ELF-1 (cell line): ENCODE measurements around the gene KRTAP5-2.

ENCODE experiments used
- DNase-seq: peaks from one replicate; pipeline ENCODE4 v3.0.0-alpha.2; 2016; ENCODE audit warnings: low read depth, low spot score

KRTAP5-2 gene

GRCh38 chr11:1556278-1556902 is 41.7 kb downstream of the KRTAP5-2 start:
- no peak for DNase-seq

GRCh38 chr11:1555713-1556153 is 42.4 kb downstream of the KRTAP5-2 start:
- no peak for DNase-seq

DNA sequence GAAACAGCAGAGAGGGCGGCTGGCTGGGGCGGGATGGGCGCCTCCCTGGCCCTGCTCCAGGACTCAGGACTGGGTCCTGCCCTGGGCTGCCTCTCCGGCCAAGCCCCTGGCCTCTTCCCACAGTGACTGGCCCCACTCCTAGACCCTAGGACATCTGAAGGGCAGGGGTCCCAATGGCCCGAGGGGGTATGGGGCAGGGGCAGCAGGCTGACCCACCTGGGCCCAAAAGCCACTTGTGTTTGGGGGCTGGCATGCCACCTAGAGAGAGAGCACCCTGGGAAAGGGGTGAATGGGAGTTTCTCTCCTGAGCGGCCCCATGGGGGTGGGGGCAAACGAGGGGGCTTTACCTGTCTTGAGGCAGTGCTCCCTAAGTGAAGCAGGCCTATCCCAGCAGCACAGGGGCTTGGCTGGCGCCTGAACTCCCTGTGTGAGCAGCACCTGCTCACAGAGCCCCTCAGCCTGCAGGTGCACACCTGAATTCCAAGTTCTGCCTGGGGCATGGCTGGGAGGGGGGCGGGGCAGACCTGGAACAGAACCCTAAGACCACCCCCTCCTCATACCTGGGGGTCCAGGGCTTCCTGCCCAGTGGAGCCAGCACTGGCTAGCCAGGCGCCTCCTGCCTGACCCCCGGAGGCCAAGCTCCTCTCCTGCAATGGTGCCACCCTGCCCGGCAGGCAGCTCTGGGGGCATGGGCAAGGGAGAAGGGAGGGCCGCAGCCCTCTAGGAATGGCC is 42.9 kb downstream of the KRTAP5-2 start:
- DNase-seq: no peak

- DNase-seq: peak; percentile 74
Observed at GRCh38 chr11:1553808-1554594, 44.1 kb downstream of the KRTAP5-2 start.

GRCh38 chr11:1549338-1550330 is 48.5 kb downstream of the KRTAP5-2 start:
- no peak for DNase-seq

- DNase-seq: peak; percentile 44
Observed at GRCh38 chr11:1548221-1549070, 49.6 kb downstream of the KRTAP5-2 start.

DNA sequence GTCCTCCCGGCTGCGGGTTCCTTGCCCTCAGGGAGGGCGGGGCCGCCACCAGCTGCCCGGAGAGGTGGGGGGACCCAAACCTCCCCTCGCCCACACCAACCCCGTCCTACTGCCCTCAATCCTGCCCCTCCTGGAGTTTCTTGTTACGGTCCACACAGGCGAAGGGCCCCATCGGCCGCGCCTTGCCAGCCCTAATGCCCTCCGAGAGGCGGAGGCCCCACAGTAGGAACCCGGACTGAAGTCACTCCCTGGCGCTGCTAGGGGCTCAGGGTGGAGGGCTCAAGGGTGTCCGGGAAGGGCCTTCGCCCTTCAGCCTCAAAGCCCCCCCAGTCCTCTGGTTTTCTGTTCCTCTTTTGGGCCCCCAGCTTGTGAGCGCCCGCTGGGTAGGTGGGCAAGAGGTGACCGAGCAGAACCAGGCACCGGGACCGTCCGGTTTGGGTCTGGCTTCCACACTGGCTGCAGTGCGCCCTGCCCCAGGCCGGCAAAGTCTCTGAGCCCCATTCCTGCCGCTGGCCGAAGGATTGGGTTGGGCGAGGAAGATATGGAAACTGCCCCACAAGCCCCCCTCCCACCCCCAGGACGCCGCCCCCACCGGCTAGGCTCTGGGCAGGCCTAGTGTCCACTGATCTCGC is 50.5 kb downstream of the KRTAP5-2 start:
- no peak for DNase-seq
